NCI-H345 treated with DMSO at 0.1 percent for 48 hours (cell line): ENCODE measurements around the gene NTM.

ENCODE experiments used
- DNase-seq: peaks from one replicate; lab custom pipeline; 2025; ENCODE audit not compliant: unreplicated experiment; lab: John Stamatoyannopoulos, UW

The NTM gene

DNA sequence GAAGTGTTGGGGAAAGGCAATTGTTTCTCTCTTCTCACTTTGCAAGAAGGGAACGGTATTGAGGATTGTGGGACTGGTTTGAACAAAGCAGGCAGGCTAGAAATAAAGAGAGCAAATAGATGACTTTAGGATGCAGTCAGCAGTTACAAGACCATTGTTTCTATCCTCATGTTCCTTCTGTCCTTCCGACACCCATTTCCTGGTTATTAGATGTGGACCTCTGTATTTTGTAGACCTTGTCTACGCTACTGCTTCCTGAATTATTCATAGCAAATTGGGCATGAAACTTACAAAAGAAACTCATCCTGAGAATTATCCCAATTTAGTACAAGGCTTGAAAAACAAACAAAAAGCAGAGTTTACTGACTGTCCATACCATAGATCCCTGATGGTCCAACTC is 656.3 kb downstream of the NTM start:
- no peak for DNase-seq

GRCh38 chr11:132028380-132029240 is 658.2 kb downstream of the NTM start:
- DNase-seq = peak; percentile 22

DNA sequence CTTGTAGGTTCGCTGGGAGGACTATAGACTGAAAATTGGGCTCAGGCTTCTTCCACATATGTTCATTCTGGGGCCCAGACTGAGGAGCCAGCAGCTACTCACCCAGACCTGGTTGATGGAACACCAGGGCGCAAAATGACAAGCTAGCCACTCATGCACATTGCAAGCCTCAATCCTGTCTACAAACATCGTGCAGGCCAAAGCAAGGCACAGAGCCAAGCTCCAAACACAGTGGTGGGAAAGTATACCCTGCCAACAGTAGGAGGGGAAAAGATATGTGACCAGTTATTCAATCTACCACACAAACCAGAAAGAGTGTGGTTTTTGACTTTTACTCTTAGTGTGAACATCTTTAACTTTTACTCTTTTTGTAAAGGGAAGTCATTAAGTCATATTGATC is 660.5 kb downstream of the NTM start:
- no peak for DNase-seq

- DNase-seq = no peak
Measured at GRCh38 chr11:132032555-132032954, 662.1 kb downstream of the NTM start.

DNA sequence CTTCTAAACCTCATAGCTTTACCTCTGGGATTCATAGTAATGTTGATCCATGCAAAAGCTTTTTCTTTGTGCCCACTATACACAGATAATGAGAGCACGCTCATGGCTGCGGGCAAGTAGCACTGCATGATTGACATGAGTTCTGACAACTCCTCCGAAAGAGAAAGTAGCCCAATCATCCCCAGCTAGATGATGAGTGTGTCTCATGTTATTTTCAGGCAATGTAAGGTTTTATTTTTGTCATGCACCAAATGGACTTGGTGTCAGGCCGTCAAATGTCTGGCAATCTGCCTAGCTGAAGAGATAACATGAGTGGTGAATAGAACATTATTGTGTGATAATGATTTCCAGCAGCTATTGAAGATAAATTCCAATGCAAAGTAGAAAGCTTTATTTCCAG is 662.6 kb downstream of the NTM start:
- DNase-seq = no peak

GRCh38 chr11:132035228-132035627 is 664.8 kb downstream of the NTM start:
- no peak for DNase-seq

DNA sequence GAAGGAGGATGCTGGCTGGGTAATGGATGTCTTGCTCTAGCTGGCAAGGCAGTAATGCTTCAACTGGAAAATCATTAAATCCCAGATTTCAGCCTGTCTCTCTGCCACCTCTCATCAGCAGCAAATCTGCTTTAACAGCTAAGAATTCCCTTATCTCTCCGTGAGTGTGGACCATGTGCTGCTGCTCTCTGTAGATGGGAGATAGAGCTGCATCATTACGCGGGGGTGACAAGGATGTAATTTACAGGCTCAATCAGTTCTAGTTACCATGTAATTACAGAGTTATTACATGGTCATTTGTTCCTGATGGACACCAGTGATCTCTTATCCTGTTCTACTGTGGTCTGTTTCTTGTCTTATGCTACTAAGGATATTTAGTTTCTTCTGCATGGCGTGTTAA is 665.4 kb downstream of the NTM start:
- DNase-seq = no peak

DNA sequence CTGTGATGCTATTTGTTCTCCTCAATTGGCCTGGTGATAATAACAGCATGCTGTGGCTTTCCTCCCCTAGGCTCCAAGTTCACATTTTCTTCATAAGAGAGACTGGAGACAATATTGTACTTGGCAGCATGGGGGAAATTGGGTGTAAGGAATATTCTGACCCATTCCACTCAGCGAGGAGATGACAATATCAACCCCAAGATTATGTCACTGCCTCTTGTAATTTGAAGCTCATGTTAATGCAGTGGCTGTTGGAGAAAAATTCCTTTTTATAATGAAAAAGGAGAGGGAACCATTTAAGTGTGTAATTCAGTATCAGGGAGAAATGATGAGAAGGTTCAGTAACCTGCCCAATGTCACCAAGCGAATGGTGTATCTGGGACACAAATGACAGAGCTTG is 665.8 kb downstream of the NTM start:
- DNase-seq = no peak

DNA sequence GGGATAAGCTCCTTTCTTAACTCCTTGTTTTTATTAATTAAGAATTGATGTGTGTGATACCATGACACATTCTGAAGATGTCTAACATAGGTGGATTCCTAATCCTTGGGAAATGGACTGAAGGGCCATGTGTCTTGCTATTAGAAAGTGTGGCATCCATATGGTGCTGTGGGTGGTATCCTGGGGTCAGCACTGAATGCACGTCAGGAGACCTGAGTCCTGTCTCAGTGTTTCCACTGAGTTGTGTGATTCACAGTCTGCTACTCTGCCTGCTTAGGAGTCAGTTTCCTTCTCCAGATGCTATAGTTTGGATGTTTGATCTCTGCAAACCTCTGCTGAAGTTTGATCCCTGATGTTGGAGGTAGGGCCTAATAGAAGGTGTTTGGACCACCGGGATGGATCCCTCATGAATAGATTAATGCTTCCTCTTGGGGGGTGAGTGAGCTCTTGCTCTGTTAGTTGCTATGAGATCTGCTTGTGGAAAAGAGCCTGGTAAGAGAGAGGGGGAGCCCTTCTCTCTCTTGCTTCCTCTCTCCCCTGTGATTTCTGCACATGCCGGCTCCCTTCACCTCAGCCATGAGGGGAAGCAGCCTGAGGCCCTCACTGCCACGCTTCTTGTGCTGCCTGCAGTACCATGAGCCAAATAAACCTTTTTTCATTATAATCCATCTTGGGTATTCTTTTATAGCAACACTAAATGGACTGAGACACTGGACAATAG is 666.5 kb downstream of the NTM start:
- no peak for DNase-seq

GRCh38 chr11:132037467-132037862 is 667.0 kb downstream of the NTM start:
- DNase-seq = no peak

- no peak for DNase-seq
Measured at GRCh38 chr11:132037956-132038355, 667.5 kb downstream of the NTM start.

DNA sequence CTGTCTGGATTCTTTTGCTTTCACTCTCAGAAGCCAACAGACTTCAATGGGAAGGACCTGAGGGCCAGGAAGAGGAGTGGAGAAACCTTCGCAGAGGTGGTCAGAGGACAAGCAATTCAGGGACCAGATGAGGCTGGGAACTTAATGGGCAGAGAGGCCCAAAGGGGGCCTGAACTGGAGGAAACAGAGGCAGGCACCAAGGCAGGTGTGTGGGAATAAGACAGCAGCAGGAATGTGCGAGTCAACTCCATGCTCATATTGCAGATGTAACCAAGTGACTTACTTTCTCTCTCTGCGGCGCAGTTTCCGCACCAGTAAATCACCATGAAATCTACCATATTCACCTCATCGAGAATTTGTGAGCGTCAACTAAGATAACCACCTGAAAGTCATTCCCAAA is 669.1 kb downstream of the NTM start:
- DNase-seq = no peak

DNA sequence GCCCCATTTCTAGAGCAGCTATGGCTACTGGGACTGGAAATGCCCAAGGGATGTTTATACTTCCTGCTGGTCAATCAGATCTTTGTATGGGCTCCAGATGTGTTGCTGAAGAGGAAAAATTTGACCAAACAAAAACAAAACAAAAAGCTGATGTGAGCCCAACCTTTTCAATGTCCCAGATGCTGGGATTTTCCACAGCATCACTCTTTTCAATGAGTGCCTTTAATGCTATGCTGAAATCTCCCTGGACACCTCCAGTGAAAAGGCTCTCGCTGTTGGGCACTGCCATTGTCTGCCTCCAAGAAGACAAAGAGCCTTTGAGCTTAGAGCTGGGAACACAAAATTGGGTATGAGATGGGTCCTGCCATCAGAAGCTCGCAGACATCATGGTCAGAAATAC is 671.9 kb downstream of the NTM start:
- no peak for DNase-seq

DNA sequence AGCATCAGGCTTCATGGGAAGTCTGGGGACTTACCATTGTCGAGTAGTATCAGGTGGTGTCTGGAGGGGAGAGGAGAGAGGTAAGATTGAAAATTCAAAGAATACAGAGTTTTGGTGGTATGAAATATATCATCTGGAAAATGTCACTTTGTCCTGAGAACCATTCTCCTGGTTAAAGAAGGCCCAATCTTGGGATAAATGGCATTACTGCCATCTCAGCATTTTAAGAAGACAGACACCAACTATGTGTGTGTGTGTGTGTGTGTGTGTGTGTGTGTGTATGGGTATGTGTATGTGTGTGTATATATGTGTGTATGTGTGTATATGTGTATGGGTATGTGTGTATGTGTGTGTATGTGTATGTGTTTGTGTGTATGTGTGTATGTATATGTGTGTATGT is 673.3 kb downstream of the NTM start:
- no peak for DNase-seq

DNA sequence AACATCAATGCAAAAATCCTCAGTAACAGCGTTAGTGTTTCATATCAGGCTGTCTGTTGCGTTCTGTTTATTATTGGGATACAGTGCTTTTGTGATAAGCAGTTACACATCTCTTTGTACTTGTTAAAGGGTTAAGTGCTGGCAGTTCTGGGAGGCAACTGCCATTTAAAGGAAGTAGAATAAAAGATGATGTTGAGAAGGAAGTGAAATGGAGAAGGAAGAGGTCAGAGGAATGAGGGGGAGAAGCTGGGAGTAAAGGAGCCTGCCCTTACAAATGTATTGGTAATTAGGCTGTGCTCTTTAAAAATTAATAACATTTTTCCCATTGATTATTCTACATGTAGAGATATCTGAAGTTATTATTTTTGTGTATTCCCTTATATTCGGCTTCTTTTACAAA is 674.7 kb downstream of the NTM start:
- no peak for DNase-seq

- no peak for DNase-seq
Measured at GRCh38 chr11:132046288-132046865, 676.0 kb downstream of the NTM start.

DNA sequence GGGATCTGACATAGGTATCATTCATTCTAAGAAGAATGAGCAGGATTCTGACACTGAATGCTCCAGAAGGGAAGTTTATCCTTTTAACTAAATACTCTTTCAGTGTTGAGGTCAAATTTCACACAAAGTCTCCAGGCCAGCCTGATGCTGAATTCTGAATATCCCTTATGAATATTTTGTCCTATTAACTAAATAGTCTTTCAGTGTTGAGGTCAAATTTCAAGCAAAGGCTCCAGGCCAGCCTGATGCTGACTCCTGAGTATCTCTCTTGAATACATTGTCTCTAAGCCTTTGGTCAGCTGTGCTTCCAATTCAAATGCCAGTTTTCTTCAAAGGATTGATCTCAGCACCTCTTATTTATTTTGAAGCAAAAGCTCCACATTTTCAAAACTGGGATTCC is 676.8 kb downstream of the NTM start:
- DNase-seq = no peak

GRCh38 chr11:132048040-132048439 is 677.6 kb downstream of the NTM start:
- no peak for DNase-seq

DNA sequence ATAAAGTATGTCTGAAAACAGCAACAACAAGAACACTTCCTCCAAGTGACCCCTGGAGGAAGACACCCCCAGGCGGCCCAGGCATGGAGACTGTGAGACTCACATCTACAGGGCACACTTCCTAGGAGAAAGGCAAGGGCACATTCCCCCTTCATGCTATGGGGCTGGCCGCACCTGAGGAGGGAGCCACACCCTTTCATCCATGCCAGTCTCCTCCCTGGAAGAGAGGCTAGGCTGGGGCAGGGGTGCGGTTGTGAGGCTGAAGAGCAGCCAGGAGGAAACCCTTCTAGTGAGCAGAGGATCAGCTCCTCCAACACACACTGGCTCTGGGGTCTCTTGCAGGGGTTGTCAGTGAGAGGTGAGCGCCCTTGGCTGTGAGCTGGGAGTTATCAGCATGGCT is 678.8 kb downstream of the NTM start:
- no peak for DNase-seq

DNA sequence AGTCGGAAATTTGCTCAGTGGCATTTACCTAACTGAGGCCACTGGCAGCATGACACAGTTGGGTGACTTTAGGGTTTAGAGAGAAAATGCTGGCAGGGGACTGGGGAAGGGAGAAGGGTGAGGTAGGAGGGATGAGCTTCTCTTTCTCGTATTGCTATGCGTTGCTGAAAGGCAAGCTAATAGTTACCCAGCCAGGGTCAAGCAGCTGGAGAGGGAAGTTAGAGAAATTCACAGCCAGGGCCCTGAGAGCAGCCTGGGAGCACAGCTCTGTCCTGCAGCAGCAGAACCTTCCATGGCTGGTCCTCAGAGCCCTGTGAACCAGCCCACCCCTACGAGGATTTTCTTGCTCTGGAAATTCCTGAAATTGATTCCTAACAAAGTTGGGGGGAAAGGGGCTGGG is 679.6 kb downstream of the NTM start:
- no peak for DNase-seq

DNA sequence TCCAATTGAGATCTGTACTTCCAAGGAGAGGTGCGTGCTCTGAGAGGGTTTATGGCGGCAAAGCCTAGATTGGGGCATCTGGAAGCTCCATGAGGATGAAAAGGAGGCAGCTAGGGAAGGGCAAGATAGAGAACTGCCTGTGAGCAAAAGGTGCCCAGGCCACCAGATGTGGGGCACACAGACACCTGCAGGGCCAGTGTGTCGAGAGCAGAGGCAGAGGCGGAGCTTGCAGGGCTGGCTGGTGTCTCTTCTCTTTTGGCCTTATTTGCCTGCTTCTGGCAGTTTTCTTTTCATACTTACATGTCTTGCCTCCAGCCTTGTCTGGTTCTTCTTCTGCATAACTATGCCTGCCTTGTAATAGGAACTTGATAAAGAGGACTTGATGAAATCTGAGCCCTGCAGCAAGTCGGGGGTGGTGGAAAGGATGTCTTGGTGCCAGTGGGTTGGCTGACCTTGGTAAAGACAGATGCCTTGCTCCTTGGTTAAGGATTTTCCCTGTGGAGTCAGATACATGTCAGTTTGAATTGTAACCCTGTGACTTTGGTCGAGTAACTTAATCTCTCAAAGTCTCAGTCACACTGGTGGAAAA is 680.3 kb downstream of the NTM start:
- DNase-seq = no peak

- DNase-seq = no peak
Measured at GRCh38 chr11:132051704-132052103, 681.3 kb downstream of the NTM start.
